ENCODE measurements around the gene SCAF4. TPM values are rescaled to one million over a fixed set of nuclear protein-coding genes. Genes with fewer than 3 reads are reported as not detected.
A peak's percentile ranks its signal among the peaks of the same experiment; 100 is the strongest.
"Not testable (repeated sequence)": the region's sequence is repeated elsewhere in the genome, so short reads cannot be mapped to it uniquely, and the experiment has no call there.

Gene SCAF4
- total RNA-seq, 1 donor from 2014 or later = 15.9 TPM

DNA sequence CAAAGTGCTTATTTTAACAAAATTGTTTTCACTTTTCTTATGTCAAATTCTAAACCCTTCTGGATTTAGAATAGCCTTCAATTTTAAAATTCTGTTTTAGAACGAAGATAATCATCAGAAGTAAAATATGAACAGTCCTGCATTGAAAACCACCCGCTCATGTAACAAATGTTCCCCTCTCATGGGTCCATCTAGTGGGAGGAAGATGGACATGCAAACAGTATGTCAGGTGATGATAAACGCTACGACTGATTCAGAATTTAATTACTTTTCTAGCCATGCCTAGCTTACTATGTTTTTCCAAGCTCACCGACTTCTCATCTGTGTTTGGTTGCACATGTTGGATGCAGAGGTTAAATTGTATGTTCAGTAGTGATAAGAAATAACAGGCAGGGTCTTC, 48.9 kb downstream of the SCAF4 start:
- DNase-seq (ENCODE audit: missing footprints) = no peak
- intact Hi-C loops (cut with DNase I) = no loop called here
- ATAC-seq = no peak

DNA sequence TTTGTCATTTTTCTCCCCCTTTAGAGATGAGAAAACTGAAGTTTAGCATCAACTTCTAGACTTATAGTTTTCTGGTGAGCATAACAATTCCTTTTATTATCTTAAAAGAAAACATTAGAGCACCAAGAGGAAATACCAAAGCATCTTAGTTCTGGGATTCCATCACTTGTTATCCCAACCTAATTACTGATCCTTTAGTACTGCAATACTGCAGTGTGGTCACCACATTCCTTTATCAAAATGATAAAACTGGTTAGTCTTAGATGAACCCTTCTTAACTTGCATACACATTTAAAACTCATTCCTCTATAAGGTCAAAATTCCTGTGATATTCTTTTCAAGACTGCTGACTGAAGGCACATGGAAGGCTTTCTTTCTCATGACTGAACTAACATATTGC, 49.3 kb downstream of the SCAF4 start:
- DNase-seq (ENCODE audit: missing footprints) (no peak), ATAC-seq (no peak)
- intact Hi-C loops (cut with DNase I) = no loop called here

DNA sequence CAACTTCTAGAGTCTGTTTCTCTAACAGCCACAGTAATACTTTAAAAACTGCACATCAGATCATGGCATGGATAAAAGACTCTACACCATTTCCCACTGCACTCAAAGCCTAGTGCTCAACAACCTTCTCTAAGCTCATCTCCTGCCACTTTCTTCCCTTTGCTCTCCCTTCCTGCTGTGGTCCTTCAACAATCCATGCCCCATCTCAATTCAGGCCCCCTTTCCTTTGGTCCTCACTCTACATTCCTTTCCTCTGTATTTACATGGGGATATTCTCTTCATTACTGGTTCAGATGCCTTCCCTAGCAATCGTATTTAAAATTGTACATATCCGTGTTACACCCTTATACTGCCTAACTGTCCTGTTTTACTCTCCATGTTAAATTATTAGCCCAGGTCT, 53.4 kb downstream of the SCAF4 start:
- ATAC-seq (no peak), DNase-seq (ENCODE audit: missing footprints) (no peak)
- intact Hi-C loops (cut with DNase I) = no loop called here

DNA sequence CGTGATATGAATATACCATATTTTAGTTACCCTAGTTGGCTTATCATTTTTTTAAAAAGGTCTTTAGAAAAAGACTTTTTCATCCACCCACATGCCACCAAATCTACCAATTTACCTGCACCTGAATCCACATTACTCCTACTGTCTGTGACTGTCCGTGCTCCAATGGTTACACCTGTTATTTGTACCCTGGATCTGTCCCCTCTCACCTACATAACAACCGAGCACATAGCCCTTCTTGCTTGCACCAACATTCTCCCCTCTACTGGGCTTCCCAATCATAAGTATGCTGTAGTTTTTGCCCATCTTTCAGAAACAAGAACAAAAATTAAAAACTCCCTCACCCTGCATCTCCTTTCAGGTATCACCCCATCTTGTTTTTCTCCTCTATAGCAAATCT, 54.9 kb downstream of the SCAF4 start:
- ATAC-seq (no peak), DNase-seq (ENCODE audit: missing footprints) (no peak)
- intact Hi-C loops (cut with DNase I) = no loop called here

DNA sequence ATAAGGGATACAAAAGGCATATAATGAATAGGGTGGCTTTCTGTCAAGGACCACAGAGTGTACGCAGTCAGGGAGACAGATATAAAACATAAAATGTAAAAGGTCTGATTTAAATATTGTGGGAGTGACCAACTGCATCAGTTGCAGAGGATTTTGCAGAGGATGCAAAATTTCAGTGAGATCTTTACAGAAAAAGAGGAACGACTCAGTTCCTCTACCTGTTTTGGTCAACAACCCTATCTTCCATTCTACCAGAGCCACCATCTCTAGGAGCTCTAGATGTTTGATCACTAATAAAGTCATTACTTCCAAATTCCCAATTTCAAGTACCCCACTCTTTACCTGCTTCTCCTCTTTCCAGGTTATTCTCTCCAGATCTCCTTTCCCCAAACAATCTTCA, 56.0 kb downstream of the SCAF4 start:
- no peak for DNase-seq (ENCODE audit: missing footprints)
- intact Hi-C loops (cut with DNase I) = no loop called here
- ATAC-seq = no peak

DNA sequence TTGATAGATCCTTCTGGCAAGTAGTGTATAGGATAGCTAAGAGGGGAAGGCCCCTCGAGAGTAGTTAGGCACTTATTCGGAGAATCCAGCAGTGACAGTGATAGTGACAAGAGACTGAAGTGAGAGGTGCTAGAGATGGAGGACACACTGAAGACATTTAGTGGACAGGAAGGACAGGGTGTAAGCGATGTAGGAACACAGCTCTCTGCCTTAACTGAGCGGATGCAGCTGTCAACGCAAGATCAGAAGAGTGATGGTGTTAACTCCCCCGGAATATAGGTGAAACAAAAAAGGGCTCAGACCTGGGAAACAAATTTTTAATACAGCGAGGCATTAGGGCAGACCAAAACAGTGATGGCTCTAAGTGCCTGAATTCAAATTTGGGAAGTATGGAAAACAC, 56.6 kb downstream of the SCAF4 start:
- ATAC-seq (no peak), DNase-seq (ENCODE audit: missing footprints) (no peak)
- intact Hi-C loops (cut with DNase I) = no loop called here

DNA sequence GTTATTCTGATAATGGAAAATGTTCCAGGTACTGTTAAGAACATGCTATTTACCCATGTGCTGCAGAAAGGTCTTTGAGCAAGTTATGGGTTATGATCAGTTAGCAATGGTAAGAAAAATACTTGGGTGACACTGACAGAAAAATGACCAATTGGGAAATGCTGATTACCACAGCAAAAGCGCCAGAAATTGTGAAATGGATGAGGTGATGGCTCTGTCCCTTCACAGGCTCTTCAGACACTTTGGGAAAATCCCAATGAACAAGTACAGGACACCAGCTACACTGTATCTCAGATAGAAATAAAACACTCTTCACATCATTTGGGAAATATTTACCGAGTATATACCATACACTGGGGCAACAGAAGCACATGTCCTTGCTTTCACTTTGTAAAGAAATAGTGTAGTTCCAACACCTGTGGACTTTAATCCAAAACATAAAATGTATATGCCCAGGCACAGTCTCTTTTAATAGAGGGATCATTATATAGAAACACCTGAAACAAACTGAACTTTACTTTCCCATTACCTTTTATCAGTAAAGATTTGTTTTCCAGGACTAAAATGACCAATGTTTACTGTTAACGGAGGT, 58.5 kb downstream of the SCAF4 start:
- intact Hi-C loops (cut with DNase I) = no loop called here
- ATAC-seq (no peak), DNase-seq (ENCODE audit: missing footprints) (no peak)

DNA sequence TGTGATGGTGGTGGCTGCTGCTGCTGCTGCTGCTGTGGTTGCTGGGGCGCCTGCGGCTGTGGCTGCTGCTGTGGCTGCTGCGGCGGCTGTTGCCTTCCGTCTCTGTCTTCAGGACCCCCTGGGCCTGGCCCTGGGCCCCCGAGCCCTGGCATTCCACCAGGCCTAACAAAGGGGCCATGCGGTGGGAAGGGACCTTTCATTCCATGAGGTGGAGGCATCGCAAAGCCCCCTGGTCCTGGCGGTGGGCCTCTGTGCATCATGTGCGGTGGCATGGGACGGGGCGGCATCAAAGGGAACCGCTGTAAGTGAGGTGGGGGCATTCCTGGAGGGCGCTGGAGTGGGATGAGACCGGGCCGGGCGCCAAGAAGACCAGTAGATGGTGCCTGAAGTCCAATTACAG, 60.0 kb downstream of the SCAF4 start:
- peak; percentile 68 for DNase-seq (ENCODE audit: missing footprints)
- peak; percentile 22 for ATAC-seq
- intact Hi-C loops (cut with DNase I) = no loop called here

DNA sequence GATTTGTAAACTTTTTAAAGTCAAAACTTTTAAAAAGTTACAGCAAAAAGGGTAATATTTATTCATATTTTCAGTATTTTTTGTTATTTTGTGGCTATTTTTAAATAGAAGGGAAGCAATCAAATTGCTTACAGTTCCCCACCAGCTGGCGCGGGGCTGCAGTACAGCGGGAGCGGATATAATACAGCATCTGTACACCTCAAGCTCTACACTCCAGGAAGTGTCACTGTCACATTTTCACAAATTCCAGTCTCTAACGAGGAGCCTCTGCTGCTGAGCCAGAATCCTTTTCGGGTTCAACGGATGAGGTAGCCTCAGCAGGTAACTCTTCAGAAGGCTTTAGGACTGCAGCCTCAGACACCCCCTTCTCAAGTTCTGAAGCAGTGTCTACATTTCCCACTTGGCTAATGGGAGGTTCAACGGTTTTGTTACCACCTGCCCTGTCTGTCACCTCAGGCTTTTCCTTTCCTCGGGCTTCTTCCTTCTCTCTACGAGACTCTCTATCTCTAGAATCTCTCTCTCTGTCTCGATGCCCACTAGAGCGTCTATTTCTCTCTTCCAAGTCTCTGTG, 60.7 kb downstream of the SCAF4 start:
- intact Hi-C loops (cut with DNase I) = no loop called here
- no peak for DNase-seq (ENCODE audit: missing footprints)
- no peak for ATAC-seq

DNA sequence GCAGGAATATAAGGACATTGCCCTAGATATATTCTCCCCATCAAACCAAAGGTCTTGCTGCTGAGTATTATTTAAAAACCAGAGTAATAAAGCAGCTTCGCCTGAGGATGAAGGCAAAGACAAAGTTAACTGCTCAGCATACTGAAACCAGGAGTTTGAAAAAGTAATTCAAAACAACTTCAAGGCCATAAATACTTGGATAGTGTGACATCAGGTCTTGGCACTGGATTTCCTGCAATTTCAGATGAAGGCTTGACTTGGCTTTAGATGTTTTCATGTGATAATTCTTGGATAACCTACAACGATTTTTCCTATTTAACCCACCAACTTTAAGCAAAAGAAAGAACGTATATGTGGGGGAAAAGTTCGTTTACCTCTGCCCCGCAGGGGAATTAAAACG, 61.8 kb downstream of the SCAF4 start:
- no peak for ATAC-seq
- intact Hi-C loops (cut with DNase I) = no loop called here
- no peak for DNase-seq (ENCODE audit: missing footprints)

DNA sequence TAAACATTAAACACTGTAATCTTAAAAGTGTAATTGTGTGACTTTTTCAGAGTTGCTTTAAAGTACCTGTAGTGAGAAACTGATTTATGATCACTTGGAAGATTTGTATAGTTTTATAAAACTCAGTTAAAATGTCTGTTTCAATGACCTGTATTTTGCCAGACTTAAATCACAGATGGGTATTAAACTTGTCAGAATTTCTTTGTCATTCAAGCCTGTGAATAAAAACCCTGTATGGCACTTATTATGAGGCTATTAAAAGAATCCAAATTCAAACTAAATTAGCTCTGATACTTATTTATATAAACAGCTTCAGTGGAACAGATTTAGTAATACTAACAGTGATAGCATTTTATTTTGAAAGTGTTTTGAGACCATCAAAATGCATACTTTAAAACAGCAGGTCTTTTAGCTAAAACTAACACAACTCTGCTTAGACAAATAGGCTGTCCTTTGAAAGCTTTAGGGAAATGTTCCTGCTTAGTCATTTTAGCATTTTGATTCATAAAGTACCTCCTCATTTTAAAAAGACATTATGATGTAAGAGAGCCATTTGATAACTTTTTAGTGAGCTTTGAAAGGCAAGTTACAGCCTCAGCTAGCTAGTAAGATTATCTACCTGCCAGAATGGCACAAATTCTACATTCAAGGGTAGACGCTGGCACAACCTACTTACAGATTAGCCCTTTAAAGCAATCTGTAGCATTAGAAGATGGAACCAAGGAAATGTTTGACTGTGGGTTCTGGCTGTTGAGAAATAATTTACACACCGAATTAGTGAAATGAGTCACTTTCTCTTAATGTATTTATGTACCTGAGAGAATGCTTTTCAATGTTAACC, 63.0 kb downstream of the SCAF4 start:
- no peak for ATAC-seq
- DNase-seq (ENCODE audit: missing footprints) = no peak
- intact Hi-C loops (cut with DNase I) = no loop called here

DNA sequence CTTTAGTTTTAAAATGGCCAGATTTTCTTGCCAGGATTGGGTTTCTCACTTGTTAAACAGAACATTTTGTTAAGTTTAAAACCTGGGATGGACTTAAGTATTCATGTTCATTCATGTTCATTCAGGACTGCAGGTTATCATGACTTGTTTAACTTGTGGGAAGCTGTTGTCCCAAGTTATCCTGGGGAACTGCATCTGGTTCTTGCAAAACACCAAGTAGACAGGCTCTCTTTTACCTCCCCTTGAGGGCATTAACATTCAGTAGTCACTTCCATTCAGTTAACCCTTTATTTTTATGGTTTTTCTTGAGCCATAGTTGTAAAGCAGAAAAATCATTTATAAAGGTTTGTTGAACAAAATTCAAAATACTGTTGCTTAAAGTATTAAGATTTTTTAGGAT, 64.3 kb downstream of the SCAF4 start:
- no peak for DNase-seq (ENCODE audit: missing footprints)
- no peak for ATAC-seq
- intact Hi-C loops (cut with DNase I) = no loop called here

DNA sequence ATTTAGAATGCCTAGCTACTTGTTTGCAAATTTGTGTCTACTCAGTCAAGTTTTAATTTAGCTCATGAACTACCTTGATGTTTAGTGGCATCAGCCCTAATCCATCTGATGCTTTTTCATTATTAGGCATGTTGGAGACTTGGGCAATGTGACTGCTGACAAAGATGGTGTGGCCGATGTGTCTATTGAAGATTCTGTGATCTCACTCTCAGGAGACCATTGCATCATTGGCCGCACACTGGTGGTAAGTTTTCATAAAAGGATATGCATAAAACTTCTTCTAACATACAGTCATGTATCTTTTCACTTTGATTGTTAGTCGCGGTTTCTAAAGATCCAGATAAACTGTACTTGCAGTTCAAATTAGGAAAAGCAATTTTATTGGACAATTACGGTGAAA, 64.8 kb downstream of the SCAF4 start:
- ATAC-seq (no peak), DNase-seq (ENCODE audit: missing footprints) (no peak)
- intact Hi-C loops (cut with DNase I) = no loop called here

DNA sequence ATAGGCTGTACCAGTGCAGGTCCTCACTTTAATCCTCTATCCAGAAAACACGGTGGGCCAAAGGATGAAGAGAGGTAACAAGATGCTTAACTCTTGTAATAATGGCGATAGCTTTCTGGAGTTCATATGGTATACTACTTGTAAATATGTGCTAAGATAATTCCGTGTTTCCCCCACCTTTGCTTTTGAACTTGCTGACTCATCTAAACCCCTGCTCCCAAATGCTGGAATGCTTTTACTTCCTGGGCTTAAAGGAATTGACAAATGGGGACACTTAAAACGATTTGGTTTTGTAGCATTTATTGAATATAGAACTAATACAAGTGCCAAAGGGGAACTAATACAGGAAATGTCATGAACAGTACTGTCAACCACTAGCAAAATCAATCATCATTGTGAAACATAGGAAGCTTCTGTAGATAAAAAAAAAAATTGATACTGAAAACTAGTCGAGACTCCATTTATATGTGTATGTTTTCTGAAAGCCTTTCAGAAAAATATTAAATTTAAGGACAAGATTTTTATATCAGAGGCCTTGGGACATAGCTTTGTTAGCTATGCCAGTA, 65.4 kb downstream of the SCAF4 start:
- ATAC-seq (no peak), DNase-seq (ENCODE audit: missing footprints) (no peak)
- intact Hi-C loops (cut with DNase I) = no loop called here

DNA sequence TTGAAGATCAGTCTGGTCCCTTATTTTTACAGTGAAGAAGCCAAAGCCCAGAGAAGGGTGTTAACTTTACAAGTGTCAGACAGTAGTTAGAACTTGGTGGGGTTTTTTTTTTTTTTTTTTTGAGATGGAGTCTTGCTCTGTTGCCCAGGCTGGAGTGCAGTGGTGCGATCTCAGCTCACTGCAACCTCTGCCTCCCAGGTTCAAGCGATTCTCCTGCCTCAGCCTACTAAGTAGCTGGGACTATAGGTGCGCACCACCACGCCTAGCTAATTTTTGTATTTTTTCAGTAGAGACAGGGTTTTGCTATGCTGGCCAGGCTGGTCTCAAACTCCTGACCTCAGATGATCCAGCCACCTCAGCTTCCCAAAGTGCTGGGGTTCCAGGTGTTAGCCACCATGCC, 66.0 kb downstream of the SCAF4 start:
- intact Hi-C loops (cut with DNase I); ATAC-seq; DNase-seq (ENCODE audit: missing footprints): not testable (repeated sequence)

DNA sequence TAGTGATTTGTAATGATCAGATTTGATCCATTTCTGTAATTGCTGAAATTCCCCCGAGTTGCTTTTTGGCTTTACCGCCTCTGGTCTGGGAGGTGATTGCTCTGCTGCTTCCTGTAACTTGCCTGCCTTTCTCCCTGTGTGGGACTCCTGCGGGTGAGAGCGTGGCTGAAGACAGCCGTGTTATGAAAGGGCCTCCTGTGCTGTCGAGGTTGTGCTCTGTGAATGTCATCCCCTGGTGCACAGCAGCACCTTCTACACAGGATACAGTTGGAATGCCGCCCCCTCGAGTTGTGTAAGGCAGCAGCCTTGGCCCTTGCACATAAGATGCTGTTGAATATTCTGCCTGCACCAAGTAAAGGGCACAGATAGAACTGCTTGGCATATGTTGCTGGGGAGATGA, 66.5 kb downstream of the SCAF4 start:
- no peak for DNase-seq (ENCODE audit: missing footprints)
- ATAC-seq = no peak
- intact Hi-C loops (cut with DNase I) = no loop called here

DNA sequence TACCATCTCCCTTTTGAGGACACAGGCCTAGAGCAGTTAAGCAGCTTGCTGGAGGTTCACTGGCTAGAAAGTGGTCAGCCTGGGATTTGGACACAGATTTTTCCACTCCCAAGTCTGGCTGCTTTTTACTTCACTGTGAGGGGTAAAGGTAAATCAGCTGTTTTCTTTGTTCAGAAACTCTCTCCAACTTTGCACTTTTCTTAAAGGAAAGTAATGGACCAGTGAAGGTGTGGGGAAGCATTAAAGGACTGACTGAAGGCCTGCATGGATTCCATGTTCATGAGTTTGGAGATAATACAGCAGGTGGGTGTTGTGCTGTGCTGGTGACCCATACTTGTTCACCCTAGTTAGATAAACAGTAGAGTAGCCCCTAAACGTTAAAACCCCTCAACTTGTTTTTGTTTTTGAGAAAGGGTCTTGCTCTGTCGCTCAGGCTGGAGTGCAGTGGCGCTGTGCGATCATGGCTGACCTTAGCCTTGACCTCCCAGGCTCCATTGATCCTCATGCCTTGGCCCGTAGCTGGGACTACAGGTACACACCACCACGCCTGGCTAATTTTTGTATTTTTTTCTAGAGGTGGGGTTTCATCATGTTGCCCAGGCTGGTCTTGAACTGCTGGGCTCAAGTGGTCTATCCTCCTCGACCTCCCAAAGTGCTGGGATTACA, 68.2 kb downstream of the SCAF4 start:
- DNase-seq (ENCODE audit: missing footprints) (no peak), ATAC-seq (no peak)

DNA sequence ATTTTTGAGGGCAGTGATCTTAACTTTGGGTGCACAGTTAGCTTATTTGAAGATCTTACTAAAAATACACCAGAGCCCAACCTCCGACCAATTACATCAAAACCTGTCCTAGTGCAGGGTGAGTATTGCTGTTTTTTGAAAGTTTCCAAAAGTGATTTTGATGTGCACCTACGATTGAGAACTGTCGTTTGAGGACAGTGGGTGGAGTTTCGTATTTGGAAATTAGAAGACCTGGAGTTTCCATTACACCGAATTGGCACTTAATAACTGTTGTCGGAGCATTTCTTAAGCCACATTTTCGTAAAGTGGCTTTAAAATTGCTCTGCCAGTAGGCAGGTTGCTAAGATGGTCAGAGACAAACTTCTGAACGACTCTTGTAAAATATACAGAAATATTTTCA, 71.3 kb downstream of the SCAF4 start:
- ATAC-seq (no peak), DNase-seq (ENCODE audit: missing footprints) (no peak)
- intact Hi-C loops (cut with DNase I) = loop anchor here (5.0 kb wide), 1 partner anchor 72 kb away; the partner anchor contains the start of gene SCAF4

More for the DNA sequence above, 68.2 kb downstream of the SCAF4 start:
- intact Hi-C loops (cut with DNase I) = loop anchor here (5.0 kb wide), 1 partner anchor 69 kb away; the partner anchor contains the start of gene SCAF4

DNA sequence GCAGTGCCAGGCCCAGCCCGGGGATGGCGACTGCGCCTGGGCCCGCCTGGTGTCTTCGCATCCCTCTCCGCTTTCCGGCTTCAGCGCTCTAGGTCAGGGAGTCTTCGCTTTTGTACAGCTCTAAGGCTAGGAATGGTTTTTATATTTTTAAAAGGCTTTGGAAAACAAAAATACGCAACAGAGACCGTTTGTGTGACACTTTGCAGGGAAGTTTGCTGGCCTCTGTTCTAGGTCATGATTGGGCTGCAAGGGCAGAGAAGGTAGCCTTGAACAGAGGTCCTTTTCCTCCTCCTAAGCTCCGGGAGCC, 71.7 kb downstream of the SCAF4 start:
- no peak for DNase-seq (ENCODE audit: missing footprints)
- intact Hi-C loops (cut with DNase I) = loop anchor here (5.0 kb wide), 1 partner anchor 72 kb away; the partner anchor contains the start of gene SCAF4
- no peak for ATAC-seq
